GM18858 (cell line): ENCODE data around the gene KCNQ4.

Source experiments
- ATAC-seq: cut with Tn5 transposase; IDR thresholded peaks from one replicate; pipeline ENCODE4 v1.9.1; 2021; ENCODE audit not compliant: unreplicated experiment

The KCNQ4 gene

GRCh38 chr1:40776236-40777072 lies 7.1 kb upstream of the KCNQ4 start:
- ATAC-seq = no peak

GRCh38 chr1:40777224-40777970 lies 6.2 kb upstream of the KCNQ4 start:
- no peak for ATAC-seq

- ATAC-seq = no peak
Measured at GRCh38 chr1:40780678-40781607, 2.6 kb upstream of the KCNQ4 start.

- no peak for ATAC-seq
Measured at GRCh38 chr1:40781608-40781971, 2.0 kb upstream of the KCNQ4 start.

- no peak for ATAC-seq
Measured at GRCh38 chr1:40782371-40782956, 1.1 kb upstream of the KCNQ4 start.

- ATAC-seq = no peak
Measured at GRCh38 chr1:40784141-40784770, 669 bp downstream of the KCNQ4 start.

- no peak for ATAC-seq
Measured at GRCh38 chr1:40784771-40785151, 1.2 kb downstream of the KCNQ4 start.

- no peak for ATAC-seq
Measured at GRCh38 chr1:40785446-40785845, 1.9 kb downstream of the KCNQ4 start.

GRCh38 chr1:40786171-40786994 lies 2.8 kb downstream of the KCNQ4 start:
- ATAC-seq = no peak

GRCh38 chr1:40786995-40787705 lies 3.6 kb downstream of the KCNQ4 start:
- no peak for ATAC-seq

- ATAC-seq = no peak
Measured at GRCh38 chr1:40787737-40788560, 4.4 kb downstream of the KCNQ4 start.

GRCh38 chr1:40788561-40789341 lies 5.2 kb downstream of the KCNQ4 start:
- no peak for ATAC-seq

- no peak for ATAC-seq
Measured at GRCh38 chr1:40789342-40789598, 5.7 kb downstream of the KCNQ4 start.

GRCh38 chr1:40789661-40790430 lies 6.3 kb downstream of the KCNQ4 start:
- no peak for ATAC-seq

- ATAC-seq = no peak
Measured at GRCh38 chr1:40792036-40792435, 8.4 kb downstream of the KCNQ4 start.

GRCh38 chr1:40793617-40794016 lies 10.0 kb downstream of the KCNQ4 start:
- ATAC-seq = no peak

- no peak for ATAC-seq
Measured at GRCh38 chr1:40794048-40794447, 10.5 kb downstream of the KCNQ4 start.
